ENCODE measurements around the gene FHL1.

The FHL1 gene

DNA sequence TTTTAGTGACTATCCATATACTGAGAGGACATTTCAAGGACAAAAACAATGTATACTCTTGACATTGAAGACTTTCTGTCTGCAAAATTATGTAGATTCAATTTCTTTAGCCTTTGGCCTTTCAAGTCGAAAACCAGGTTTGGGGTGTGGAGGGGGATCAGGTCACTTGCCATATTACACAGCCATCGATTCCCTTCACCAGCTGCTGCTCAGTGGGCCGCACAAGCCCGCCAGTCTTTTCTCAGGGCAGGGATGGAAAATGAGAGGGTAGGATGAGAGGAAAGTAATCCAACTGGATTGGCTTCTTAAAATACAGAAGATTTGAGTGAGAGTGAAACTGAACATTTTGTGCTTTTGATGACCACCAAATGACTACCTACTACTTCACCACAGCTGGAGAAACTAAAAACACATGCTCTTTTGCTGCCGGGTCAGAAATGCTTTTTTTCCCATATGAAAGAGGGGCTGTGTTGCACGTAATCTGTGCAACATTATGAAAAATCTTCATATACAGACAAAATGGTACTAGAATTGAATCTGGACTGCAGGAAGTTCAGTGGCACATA is 51.4 kb downstream of the FHL1 start:
- CTCF ChIA-PET = interaction anchor here (0.7 to 2.6 kb wide), 3 partner anchors 10 to 33 kb away, joined by 3 to 7 read pairs (median 4); no protein-coding TSS in a partner anchor
- Histone ChIP-seq H3K27me3 (replicated peaks in 2 of 5; ENCODE audit: control insufficient read depth in 4 of 5, insufficient read depth in 5 of 5, low read length in 4 of 5) (no peaks in the 10 kb centered on the region), H3K9me3 (ENCODE audit: control extremely low read depth in 1 of 5, control insufficient read depth in 4 of 5, insufficient read depth in 2 of 5, low read depth in 1 of 5, low read length in 4 of 5) (no peaks in the 10 kb centered on the region), H3K27ac (ENCODE audit: insufficient read depth in 1 of 2, low read depth in 1 of 2, low read length in 2 of 2, poor library complexity in 1 of 2, severe bottlenecking in 2 of 2) (no peak overlapping the region), H3K4me3 (ENCODE audit: control insufficient read depth in 1 of 7, extremely low read depth in 1 of 7, insufficient read depth in 4 of 7, low read depth in 2 of 7, low read length in 6 of 7) (no peak overlapping the region), H3K36me3 (ENCODE audit: control insufficient read depth in 4 of 4, insufficient read depth in 4 of 4, low read length in 3 of 4) (peaks cover 0 to 2% (median 0%) of the 10 kb centered on the region in 4 experiments), H3K4me1 (ENCODE audit: control extremely low read depth in 1 of 4, control insufficient read depth in 4 of 4, insufficient read depth in 4 of 4, low read length in 3 of 4) (peaks cover under 1 to 72% (median 10%) of the 10 kb centered on the region in 4 experiments)
- POLR2A ChIA-PET = no interaction called here
- 90% methylated on average over 2 of the region's 6 CpGs for WGBS (ENCODE audit: insufficient coverage)
- DNase-seq = no peak

DNA sequence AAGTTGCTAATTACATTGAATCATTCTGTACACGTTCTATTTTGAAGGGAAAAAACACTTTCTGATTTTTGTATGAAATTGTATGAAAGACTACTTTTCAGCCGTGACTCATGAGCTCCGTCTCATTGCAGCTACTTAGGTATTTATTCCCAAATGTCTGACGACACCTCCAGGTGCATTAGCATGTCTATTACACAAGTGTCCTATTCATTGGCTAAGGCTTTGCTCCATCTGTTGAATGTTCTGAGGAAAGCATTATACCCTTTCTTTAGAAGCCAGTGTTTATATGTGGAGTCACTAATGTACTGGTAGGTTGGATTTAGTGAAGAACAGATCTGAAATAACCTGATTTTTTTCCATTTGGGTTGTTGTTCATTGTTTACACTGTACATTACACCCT is 52.0 kb downstream of the FHL1 start:
- 79% methylated on average over 2 of the region's 4 CpGs for WGBS (ENCODE audit: insufficient coverage)
- no peak overlapping the region for H3K4me3 ChIP-seq (ENCODE audit: control insufficient read depth in 1 of 7, extremely low read depth in 1 of 7, insufficient read depth in 4 of 7, low read depth in 2 of 7, low read length in 6 of 7)
- H3K4me1 ChIP-seq (ENCODE audit: control extremely low read depth in 1 of 4, control insufficient read depth in 4 of 4, insufficient read depth in 4 of 4, low read length in 3 of 4) = peaks cover 0 to 72% (median 11%) of the 10 kb centered on the region in 4 experiments
- ChIA-PET POLR2A (no interaction called here), CTCF (interaction anchor here (0.7 to 2.6 kb wide), 2 partner anchors 9 to 33 kb away, joined by 3 to 7 read pairs; no protein-coding TSS in a partner anchor)
- H3K9me3 ChIP-seq (ENCODE audit: control extremely low read depth in 1 of 5, control insufficient read depth in 4 of 5, insufficient read depth in 2 of 5, low read depth in 1 of 5, low read length in 4 of 5) = no peaks in the 10 kb centered on the region
- H3K36me3 ChIP-seq (ENCODE audit: control insufficient read depth in 4 of 4, insufficient read depth in 4 of 4, low read length in 3 of 4) = peaks cover 0 to 2% (median 0%) of the 10 kb centered on the region in 4 experiments
- no peaks in the 10 kb centered on the region for H3K27me3 ChIP-seq (replicated peaks in 2 of 5; ENCODE audit: control insufficient read depth in 4 of 5, insufficient read depth in 5 of 5, low read length in 4 of 5)
- no peak for DNase-seq
- H3K27ac ChIP-seq (ENCODE audit: insufficient read depth in 1 of 2, low read depth in 1 of 2, low read length in 2 of 2, poor library complexity in 1 of 2, severe bottlenecking in 2 of 2) = no peak overlapping the region

DNA sequence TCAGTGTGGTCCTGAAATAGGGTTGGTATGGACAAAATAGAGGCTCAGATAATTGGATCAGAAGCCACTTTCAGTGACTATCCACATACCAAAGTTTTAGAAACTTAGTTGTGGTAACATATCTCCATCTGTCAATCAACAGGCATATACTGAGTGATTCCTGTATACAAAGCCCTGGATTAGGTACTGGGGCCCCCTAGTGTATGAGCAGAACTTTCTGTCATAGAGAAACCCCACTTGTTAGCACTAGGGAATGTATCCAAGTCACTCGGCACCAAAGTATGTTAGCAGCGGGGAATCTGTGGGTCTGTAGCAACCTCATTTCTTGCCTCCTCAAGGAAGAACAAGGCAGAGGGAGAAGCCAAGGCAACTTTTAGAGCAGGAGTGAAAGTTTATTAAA is 53.1 kb downstream of the FHL1 start:
- Histone ChIP-seq H3K27ac (ENCODE audit: insufficient read depth in 1 of 2, low read depth in 1 of 2, low read length in 2 of 2, poor library complexity in 1 of 2, severe bottlenecking in 2 of 2) (no peak overlapping the region), H3K4me3 (ENCODE audit: control insufficient read depth in 1 of 7, extremely low read depth in 1 of 7, insufficient read depth in 4 of 7, low read depth in 2 of 7, low read length in 6 of 7) (no peak overlapping the region), H3K4me1 (ENCODE audit: control extremely low read depth in 1 of 4, control insufficient read depth in 4 of 4, insufficient read depth in 4 of 4, low read length in 3 of 4) (peaks cover 0 to 75% (median 14%) of the 10 kb centered on the region in 4 experiments), H3K27me3 (replicated peaks in 2 of 5; ENCODE audit: control insufficient read depth in 4 of 5, insufficient read depth in 5 of 5, low read length in 4 of 5) (no peaks in the 10 kb centered on the region), H3K36me3 (ENCODE audit: control insufficient read depth in 4 of 4, insufficient read depth in 4 of 4, low read length in 3 of 4) (peaks cover 0 to 2% (median 0%) of the 10 kb centered on the region in 4 experiments), H3K9me3 (ENCODE audit: control extremely low read depth in 1 of 5, control insufficient read depth in 4 of 5, insufficient read depth in 2 of 5, low read depth in 1 of 5, low read length in 4 of 5) (no peaks in the 10 kb centered on the region)
- POLR2A ChIA-PET = no interaction called here
- 73% methylated on average over 2 of the region's 2 CpGs for WGBS (ENCODE audit: insufficient coverage)
- peak in 1 of 3 donors; percentile 31 for DNase-seq
- CTCF ChIA-PET = interaction anchor here (2.6 kb wide), 1 partner anchor 8 kb away, joined by 7 read pairs; no protein-coding TSS in a partner anchor

DNA sequence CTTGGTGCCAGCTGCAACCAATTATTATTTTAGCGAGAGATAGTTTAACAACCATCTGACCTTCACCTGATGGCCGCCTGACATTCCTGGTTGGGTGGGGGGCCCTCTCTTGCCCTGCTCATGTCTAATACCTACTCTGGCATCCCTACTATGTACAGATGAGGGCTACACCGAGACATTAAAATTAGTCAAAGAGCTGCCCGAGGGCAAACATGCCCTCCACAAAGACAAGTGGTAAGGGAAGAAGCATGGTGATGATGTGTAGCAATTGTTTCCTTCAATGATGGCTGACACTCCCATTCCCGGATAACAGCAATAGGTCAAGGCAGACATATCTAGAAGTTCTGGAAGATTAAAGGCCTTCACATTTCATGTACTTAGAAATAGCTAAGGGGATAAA is 54.3 kb downstream of the FHL1 start:
- peaks cover 0 to 75% (median 16%) of the 10 kb centered on the region in 4 experiments for H3K4me1 ChIP-seq (ENCODE audit: control extremely low read depth in 1 of 4, control insufficient read depth in 4 of 4, insufficient read depth in 4 of 4, low read length in 3 of 4)
- DNase-seq = no peak
- peaks cover 0 to 4% (median 2%) of the 10 kb centered on the region in 4 experiments for H3K36me3 ChIP-seq (ENCODE audit: control insufficient read depth in 4 of 4, insufficient read depth in 4 of 4, low read length in 3 of 4)
- 96% methylated on average over 3 of the region's 5 CpGs for WGBS (ENCODE audit: insufficient coverage)
- POLR2A ChIA-PET = no interaction called here
- H3K4me3 ChIP-seq (ENCODE audit: control insufficient read depth in 1 of 7, extremely low read depth in 1 of 7, insufficient read depth in 4 of 7, low read depth in 2 of 7, low read length in 6 of 7) = no peak overlapping the region
- H3K27me3 ChIP-seq (replicated peaks in 2 of 5; ENCODE audit: control insufficient read depth in 4 of 5, insufficient read depth in 5 of 5, low read length in 4 of 5) = no peaks in the 10 kb centered on the region
- H3K27ac ChIP-seq (ENCODE audit: insufficient read depth in 1 of 2, low read depth in 1 of 2, low read length in 2 of 2, poor library complexity in 1 of 2, severe bottlenecking in 2 of 2) = no peak overlapping the region
- no peaks in the 10 kb centered on the region for H3K9me3 ChIP-seq (ENCODE audit: control extremely low read depth in 1 of 5, control insufficient read depth in 4 of 5, insufficient read depth in 2 of 5, low read depth in 1 of 5, low read length in 4 of 5)
- CTCF ChIA-PET = interaction anchor here (1.1 to 1.9 kb wide), 4 partner anchors 8 to 38 kb away, joined by 4 to 7 read pairs (median 6); no protein-coding TSS in a partner anchor

DNA sequence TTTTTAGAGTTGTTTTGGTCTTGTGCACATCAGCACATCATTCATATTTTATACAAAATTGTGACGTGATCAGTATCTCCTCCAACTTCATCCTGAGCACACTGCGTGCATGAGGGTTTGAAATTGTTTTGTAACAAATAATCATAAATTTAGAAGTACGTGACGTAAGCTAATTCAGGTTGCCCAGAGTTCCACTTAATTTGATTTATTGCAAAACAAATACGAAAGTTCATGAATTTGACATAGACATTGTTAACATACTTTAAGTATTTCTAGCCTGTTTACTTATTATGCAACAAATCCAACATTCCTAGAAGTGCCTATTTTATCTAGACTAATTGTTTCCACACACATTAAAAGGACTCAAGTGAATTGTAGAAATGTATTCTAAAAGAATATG is 55.6 kb downstream of the FHL1 start:
- Histone ChIP-seq H3K9me3 (ENCODE audit: control extremely low read depth in 1 of 5, control insufficient read depth in 4 of 5, insufficient read depth in 2 of 5, low read depth in 1 of 5, low read length in 4 of 5) (no peaks in the 10 kb centered on the region), H3K4me3 (ENCODE audit: control insufficient read depth in 1 of 7, extremely low read depth in 1 of 7, insufficient read depth in 4 of 7, low read depth in 2 of 7, low read length in 6 of 7) (no peak overlapping the region), H3K27me3 (replicated peaks in 2 of 5; ENCODE audit: control insufficient read depth in 4 of 5, insufficient read depth in 5 of 5, low read length in 4 of 5) (no peaks in the 10 kb centered on the region), H3K27ac (ENCODE audit: insufficient read depth in 1 of 2, low read depth in 1 of 2, low read length in 2 of 2, poor library complexity in 1 of 2, severe bottlenecking in 2 of 2) (peak overlapping the region; percentile 92 to 93), H3K36me3 (ENCODE audit: control insufficient read depth in 4 of 4, insufficient read depth in 4 of 4, low read length in 3 of 4) (peaks cover 0 to 14% (median 2%) of the 10 kb centered on the region in 4 experiments), H3K4me1 (ENCODE audit: control extremely low read depth in 1 of 4, control insufficient read depth in 4 of 4, insufficient read depth in 4 of 4, low read length in 3 of 4) (peaks cover 0 to 75% (median 15%) of the 10 kb centered on the region in 4 experiments)
- CTCF ChIA-PET = interaction anchor here (0.8 to 3.8 kb wide), 8 partner anchors 9 to 193 kb away, joined by 3 to 14 read pairs (median 4); no protein-coding TSS in a partner anchor
- no CpG with 5 or more reads among the region's 5 CpGs for WGBS (ENCODE audit: insufficient coverage)
- DNase-seq = no peak
- POLR2A ChIA-PET = no interaction called here

DNA sequence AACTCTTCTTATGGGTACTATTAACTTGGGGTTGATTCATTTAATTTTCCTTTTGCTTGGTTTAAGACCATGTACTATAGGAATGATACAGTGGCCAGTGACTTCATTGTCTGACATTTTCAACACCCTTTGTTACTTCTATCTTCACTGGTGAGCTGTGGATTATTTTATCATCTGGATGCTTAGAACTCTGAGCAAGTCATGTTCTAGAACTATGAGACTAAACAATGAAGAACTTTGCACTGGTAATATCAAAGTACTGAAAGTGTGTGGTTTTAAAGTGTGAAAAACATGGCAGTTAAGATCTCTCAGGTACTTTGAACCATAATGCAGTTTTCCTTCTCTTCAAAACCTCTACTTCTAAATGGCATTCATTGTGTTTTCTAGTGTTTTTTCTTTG is 56.1 kb downstream of the FHL1 start:
- H3K27ac ChIP-seq (ENCODE audit: insufficient read depth in 1 of 2, low read depth in 1 of 2, low read length in 2 of 2, poor library complexity in 1 of 2, severe bottlenecking in 2 of 2) = peak overlapping the region; percentile 92 to 93
- no peak overlapping the region for H3K4me3 ChIP-seq (ENCODE audit: control insufficient read depth in 1 of 7, extremely low read depth in 1 of 7, insufficient read depth in 4 of 7, low read depth in 2 of 7, low read length in 6 of 7)
- peaks cover 0 to 20% (median 2%) of the 10 kb centered on the region in 4 experiments for H3K36me3 ChIP-seq (ENCODE audit: control insufficient read depth in 4 of 4, insufficient read depth in 4 of 4, low read length in 3 of 4)
- H3K27me3 ChIP-seq (replicated peaks in 2 of 5; ENCODE audit: control insufficient read depth in 4 of 5, insufficient read depth in 5 of 5, low read length in 4 of 5) = no peaks in the 10 kb centered on the region
- CTCF ChIA-PET = interaction anchor here (0.8 to 3.8 kb wide), 8 partner anchors 10 to 194 kb away, joined by 3 to 14 read pairs (median 4); no protein-coding TSS in a partner anchor
- H3K4me1 ChIP-seq (ENCODE audit: control extremely low read depth in 1 of 4, control insufficient read depth in 4 of 4, insufficient read depth in 4 of 4, low read length in 3 of 4) = peaks cover 0 to 78% (median 18%) of the 10 kb centered on the region in 4 experiments
- DNase-seq = no peak
- POLR2A ChIA-PET = no interaction called here
- H3K9me3 ChIP-seq (ENCODE audit: control extremely low read depth in 1 of 5, control insufficient read depth in 4 of 5, insufficient read depth in 2 of 5, low read depth in 1 of 5, low read length in 4 of 5) = no peaks in the 10 kb centered on the region

DNA sequence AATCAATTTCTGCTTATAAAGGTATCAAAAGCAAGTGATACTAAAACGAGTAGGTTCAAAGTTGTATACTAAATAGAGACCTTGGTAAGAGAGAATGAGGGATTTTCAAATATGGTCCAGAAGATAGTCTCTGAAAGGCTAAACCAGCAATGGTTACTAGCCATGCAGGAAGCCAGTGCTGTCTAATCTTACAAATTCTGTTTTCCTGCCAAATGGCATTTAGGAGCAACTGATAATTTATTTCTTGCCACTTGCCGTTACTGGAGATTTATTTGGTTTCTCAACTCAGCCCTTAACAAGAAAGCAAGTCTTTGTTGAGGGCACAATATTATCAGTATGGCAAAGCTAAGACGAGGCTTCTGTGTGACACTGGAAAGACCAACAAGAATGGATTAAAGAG is 56.6 kb downstream of the FHL1 start:
- ChIA-PET CTCF (interaction anchor here (1.1 to 3.8 kb wide), 4 partner anchors 15 to 175 kb away, joined by 3 to 14 read pairs (median 5); no protein-coding TSS in a partner anchor), POLR2A (no interaction called here)
- DNase-seq = peak; percentile 44 to 79 (median 64)
- WGBS (ENCODE audit: insufficient coverage) = 21% methylated on average over 3 of the region's 3 CpGs
- no peak overlapping the region for H3K4me3 ChIP-seq (ENCODE audit: control insufficient read depth in 1 of 7, extremely low read depth in 1 of 7, insufficient read depth in 4 of 7, low read depth in 2 of 7, low read length in 6 of 7)
- peaks cover 0 to 82% (median 20%) of the 10 kb centered on the region in 4 experiments for H3K4me1 ChIP-seq (ENCODE audit: control extremely low read depth in 1 of 4, control insufficient read depth in 4 of 4, insufficient read depth in 4 of 4, low read length in 3 of 4)
- H3K27me3 ChIP-seq (replicated peaks in 2 of 5; ENCODE audit: control insufficient read depth in 4 of 5, insufficient read depth in 5 of 5, low read length in 4 of 5) = no peaks in the 10 kb centered on the region
- no peaks in the 10 kb centered on the region for H3K9me3 ChIP-seq (ENCODE audit: control extremely low read depth in 1 of 5, control insufficient read depth in 4 of 5, insufficient read depth in 2 of 5, low read depth in 1 of 5, low read length in 4 of 5)
- peak overlapping the region; percentile 92 to 93 for H3K27ac ChIP-seq (ENCODE audit: insufficient read depth in 1 of 2, low read depth in 1 of 2, low read length in 2 of 2, poor library complexity in 1 of 2, severe bottlenecking in 2 of 2)
- H3K36me3 ChIP-seq (ENCODE audit: control insufficient read depth in 4 of 4, insufficient read depth in 4 of 4, low read length in 3 of 4) = peaks cover 0 to 22% (median 2%) of the 10 kb centered on the region in 4 experiments

Measured in common myeloid progenitor, CD34-positive (primary cell).